GM18951 (cell line): ENCODE data around the gene DPYD.

ENCODE experiments used
- POLR2A ChIP-seq: IDR thresholded peaks from 4 replicates; pipeline ENCODE4 v1.6.1; 2011; ENCODE audit warnings: mild to moderate bottlenecking; ENCODE audit not compliant: insufficient read length, insufficient read depth; ENCODE audit errors: extremely low read depth
- in situ Hi-C: fragments of 300-500 bp; cut with MboI; formaldehyde crosslinking; loops from one replicate; pipeline ENCODE4 v1.12.0; 2022; ENCODE audit warnings: low sequenced_read_pairs, mixed read lengths, inconsistent platforms; ENCODE audit not compliant: unreplicated experiment

DPYD gene

GRCh38 chr1:97505289-97505688 lies 415.5 kb downstream of the DPYD start:
- in situ Hi-C loops, result no loop called here
- no peak for TF ChIP-seq POLR2A

- no peak for TF ChIP-seq POLR2A
- in situ Hi-C loops, result no loop called here
Observed at GRCh38 chr1:97502360-97502759, 418.5 kb downstream of the DPYD start.

GRCh38 chr1:97501628-97502027 lies 419.2 kb downstream of the DPYD start:
- TF ChIP-seq POLR2A, result no peak
- in situ Hi-C loops, result no loop called here

- in situ Hi-C loops, result no loop called here
- no peak for TF ChIP-seq POLR2A
Observed at GRCh38 chr1:97500760-97501159, 420.1 kb downstream of the DPYD start.

- in situ Hi-C loops, result no loop called here
- no peak for TF ChIP-seq POLR2A
Observed at GRCh38 chr1:97499667-97500066, 421.2 kb downstream of the DPYD start.

GRCh38 chr1:97489834-97490233 lies 431.0 kb downstream of the DPYD start:
- no peak for TF ChIP-seq POLR2A
- in situ Hi-C loops, result no loop called here

GRCh38 chr1:97488530-97488929 lies 432.3 kb downstream of the DPYD start:
- in situ Hi-C loops, result no loop called here

GRCh38 chr1:97482022-97482421 lies 438.8 kb downstream of the DPYD start:
- in situ Hi-C loops, result no loop called here
- no peak for TF ChIP-seq POLR2A

More at GRCh38 chr1:97488530-97488929, 432.3 kb downstream of the DPYD start:
- TF ChIP-seq POLR2A, result no peak

GRCh38 chr1:97467445-97467844 lies 453.4 kb downstream of the DPYD start:
- in situ Hi-C loops, result no loop called here
- TF ChIP-seq POLR2A, result no peak

GRCh38 chr1:97464305-97464704 lies 456.5 kb downstream of the DPYD start:
- no peak for TF ChIP-seq POLR2A
- in situ Hi-C loops, result no loop called here

GRCh38 chr1:97461782-97462181 lies 459.1 kb downstream of the DPYD start:
- no peak for TF ChIP-seq POLR2A
- in situ Hi-C loops, result no loop called here

- TF ChIP-seq POLR2A, result no peak
- in situ Hi-C loops, result no loop called here
Observed at GRCh38 chr1:97457446-97458089, 463.3 kb downstream of the DPYD start.

GRCh38 chr1:97451944-97452343 lies 468.9 kb downstream of the DPYD start:
- in situ Hi-C loops, result no loop called here
- TF ChIP-seq POLR2A, result no peak

- in situ Hi-C loops, result no loop called here
- TF ChIP-seq POLR2A, result no peak
Observed at GRCh38 chr1:97451046-97451826, 469.6 kb downstream of the DPYD start.
